IPS-18a (cell line): ENCODE data around the gene ITPK1.
"Not testable (repeated sequence)": the region's sequence is repeated elsewhere in the genome, so short reads cannot be mapped to it uniquely, and the experiment has no call there.

Experiments
- H3K27ac ChIP-seq: one replicate; pipeline ENCODE4 v1.5.1; 2013; ENCODE audit warnings: low read length
- H3K27me3 ChIP-seq: one replicate; pipeline ENCODE4 v1.6.1; 2013; ENCODE audit warnings: mild to moderate bottlenecking, low read length; ENCODE audit not compliant: control insufficient read depth, insufficient read depth
- H3K36me3 ChIP-seq: one replicate; pipeline ENCODE4 v1.6.1; 2013; ENCODE audit warnings: low read depth, low read length; ENCODE audit not compliant: control insufficient read depth
- H3K4me1 ChIP-seq: one replicate; pipeline ENCODE4 v1.6.1; 2013; ENCODE audit warnings: low read depth, low read length; ENCODE audit not compliant: control insufficient read depth
- H3K4me3 ChIP-seq: one replicate; pipeline ENCODE4 v1.5.1; 2013; ENCODE audit warnings: low read length
- H3K9ac ChIP-seq: one replicate; pipeline ENCODE4 v1.6.1; 2013; ENCODE audit warnings: mild to moderate bottlenecking, low read length, moderate library complexity
- H3K9me3 ChIP-seq: one replicate; pipeline ENCODE4 v1.6.1; 2013; ENCODE audit warnings: low read depth, low read length; ENCODE audit not compliant: control insufficient read depth

ITPK1 gene

GRCh38 chr14:93148979-93149378, 33.3 kb upstream of the ITPK1 start:
- Histone ChIP-seq H3K27me3 (no peaks in the 10 kb centered on the region), H3K36me3 (no peaks in the 10 kb centered on the region), H3K4me1 (no peaks in the 10 kb centered on the region), H3K27ac (no peak overlapping the region), H3K9ac (no peak overlapping the region), H3K4me3 (no peak overlapping the region), H3K9me3 (no peaks in the 10 kb centered on the region)

- Histone ChIP-seq H3K4me3 (no peak overlapping the region), H3K27ac (no peak overlapping the region), H3K27me3 (no peaks in the 10 kb centered on the region), H3K36me3 (no peaks in the 10 kb centered on the region), H3K9me3 (no peaks in the 10 kb centered on the region), H3K9ac (no peak overlapping the region), H3K4me1 (no peaks in the 10 kb centered on the region)
These were observed 30.4 kb upstream of the ITPK1 start for GRCh38 chr14:93146119-93146518.

- Histone ChIP-seq H3K27ac (no peak overlapping the region), H3K9ac (no peak overlapping the region), H3K36me3 (no peaks in the 10 kb centered on the region), H3K4me1 (no peaks in the 10 kb centered on the region), H3K9me3 (no peaks in the 10 kb centered on the region), H3K27me3 (no peaks in the 10 kb centered on the region), H3K4me3 (no peak overlapping the region)
These were observed 27.3 kb upstream of the ITPK1 start for GRCh38 chr14:93142854-93143652.

- no peak overlapping the region for H3K4me3 ChIP-seq
- H3K9me3 ChIP-seq: no peaks in the 10 kb centered on the region
- H3K9ac ChIP-seq: no peak overlapping the region
- H3K27ac ChIP-seq: no peak overlapping the region
- no peaks in the 10 kb centered on the region for H3K4me1 ChIP-seq
- H3K36me3 ChIP-seq: no peaks in the 10 kb centered on the region
- no peaks in the 10 kb centered on the region for H3K27me3 ChIP-seq
These were observed 22.1 kb upstream of the ITPK1 start for GRCh38 chr14:93137864-93138263.

GRCh38 chr14:93136508-93136907, 20.8 kb upstream of the ITPK1 start:
- not testable (repeated sequence) for H3K36me3 ChIP-seq, H3K9me3 ChIP-seq, H3K27ac ChIP-seq, H3K4me3 ChIP-seq, H3K27me3 ChIP-seq, H3K4me1 ChIP-seq, H3K9ac ChIP-seq

GRCh38 chr14:93136009-93136408, 20.3 kb upstream of the ITPK1 start:
- Histone ChIP-seq H3K27ac (no peak overlapping the region), H3K9me3 (no peaks in the 10 kb centered on the region), H3K4me1 (no peaks in the 10 kb centered on the region), H3K4me3 (no peak overlapping the region), H3K36me3 (no peaks in the 10 kb centered on the region), H3K27me3 (no peaks in the 10 kb centered on the region), H3K9ac (no peak overlapping the region)

- Histone ChIP-seq H3K27ac (no peak overlapping the region), H3K9me3 (no peaks in the 10 kb centered on the region), H3K36me3 (no peaks in the 10 kb centered on the region), H3K9ac (no peak overlapping the region), H3K4me1 (no peaks in the 10 kb centered on the region), H3K4me3 (no peak overlapping the region), H3K27me3 (no peaks in the 10 kb centered on the region)
These were observed 19.7 kb upstream of the ITPK1 start for GRCh38 chr14:93135399-93135798.

- H3K36me3 ChIP-seq: no peaks in the 10 kb centered on the region
These were observed 17.7 kb upstream of the ITPK1 start for GRCh38 chr14:93133464-93133863.

GRCh38 chr14:93132472-93133065, 16.8 kb upstream of the ITPK1 start:
- Histone ChIP-seq H3K27ac (no peak overlapping the region), H3K9ac (no peak overlapping the region), H3K27me3 (no peaks in the 10 kb centered on the region), H3K4me3 (no peak overlapping the region), H3K9me3 (no peaks in the 10 kb centered on the region), H3K4me1 (no peaks in the 10 kb centered on the region), H3K36me3 (no peaks in the 10 kb centered on the region)

More at GRCh38 chr14:93133464-93133863, 17.7 kb upstream of the ITPK1 start:
- Histone ChIP-seq H3K27me3 (no peaks in the 10 kb centered on the region), H3K4me1 (no peaks in the 10 kb centered on the region), H3K27ac (no peak overlapping the region), H3K9ac (no peak overlapping the region), H3K4me3 (no peak overlapping the region), H3K9me3 (no peaks in the 10 kb centered on the region)

GRCh38 chr14:93131257-93131820, 15.6 kb upstream of the ITPK1 start:
- H3K4me1 ChIP-seq, H3K9me3 ChIP-seq, H3K9ac ChIP-seq, H3K4me3 ChIP-seq, H3K27ac ChIP-seq, H3K36me3 ChIP-seq, H3K27me3 ChIP-seq: not testable (repeated sequence)

GRCh38 chr14:93128725-93129459, 13.2 kb upstream of the ITPK1 start:
- no peak overlapping the region for H3K4me3 ChIP-seq
- H3K27ac ChIP-seq: no peak overlapping the region
- H3K27me3 ChIP-seq: no peaks in the 10 kb centered on the region
- H3K4me1 ChIP-seq: no peaks in the 10 kb centered on the region
- no peaks in the 10 kb centered on the region for H3K9me3 ChIP-seq
- no peaks in the 10 kb centered on the region for H3K36me3 ChIP-seq
- H3K9ac ChIP-seq: no peak overlapping the region
